WTC11 (cell line): ENCODE measurements around the gene NCS1.

ENCODE experiments used
- FOXK1 ChIP-seq: sonication (generic); formaldehyde crosslinking; IDR thresholded peaks from 2 replicates; pipeline ENCODE4 v1.8.0; 2022; ENCODE audit warnings: mild to moderate bottlenecking, moderate library complexity, missing genetic modification reagents
- JUN ChIP-seq: sonication (generic); formaldehyde crosslinking; IDR thresholded peaks from 2 replicates; pipeline ENCODE4 v1.8.0; 2023; ENCODE audit warnings: mild to moderate bottlenecking, missing genetic modification reagents
- MXD4 ChIP-seq: fragments of 250-450 bp; sonication (Bioruptor Pico); IDR thresholded peaks from 2 replicates; pipeline ENCODE4 v1.8.0; 2021; ENCODE audit warnings: mild to moderate bottlenecking, moderate library complexity, borderline replicate concordance
- SMAD3 ChIP-seq: sonication (generic); formaldehyde crosslinking; IDR thresholded peaks from 2 replicates; pipeline ENCODE4 v1.8.0; 2022; ENCODE audit warnings: missing genetic modification reagents, mild to moderate bottlenecking, borderline replicate concordance
- SP1 ChIP-seq: sonication (generic); formaldehyde crosslinking; conservative IDR thresholded peaks from 2 replicates; pipeline ENCODE4 v1.8.1; 2022; ENCODE audit warnings: missing genetic modification reagents
- ZNF423 ChIP-seq: fragments of 250-450 bp; sonication (Bioruptor Pico); IDR thresholded peaks from 2 replicates; pipeline ENCODE4 v2.1.2; 2022; ENCODE audit warnings: mild to moderate bottlenecking, moderate library complexity
- TF ChIP-seq, protein P1 (sequence below): sonication (generic); formaldehyde crosslinking; conservative IDR thresholded peaks from 2 replicates; pipeline ENCODE4 v1.8.1; 2023; ENCODE audit warnings: mild to moderate bottlenecking, low read depth, missing genetic modification reagents, moderate library complexity
- TF ChIP-seq, protein P2 (sequence below): fragments of 200-600 bp; IDR thresholded peaks from 2 replicates; pipeline ENCODE4 v1.8.0; 2022; ENCODE audit warnings: antibody characterized with exemption
- TF ChIP-seq, protein P3 (sequence below): sonication (generic); formaldehyde crosslinking; IDR thresholded peaks from 2 replicates; pipeline ENCODE4 v1.8.1; 2022; ENCODE audit warnings: mild to moderate bottlenecking, missing genetic modification reagents, moderate library complexity, borderline replicate concordance
- TF ChIP-seq, protein P4 (sequence below): fragments of 250-450 bp; sonication (Bioruptor Pico); IDR thresholded peaks from 2 replicates; pipeline ENCODE4 v1.8.0; 2021; ENCODE audit warnings: mild to moderate bottlenecking
- TF ChIP-seq, protein P5 (sequence below): sonication (generic); formaldehyde crosslinking; IDR thresholded peaks from 2 replicates; pipeline ENCODE4 v1.8.0; 2022; ENCODE audit warnings: mild to moderate bottlenecking, missing genetic modification reagents
- TF ChIP-seq, protein P6 (sequence below): sonication (generic); formaldehyde crosslinking; conservative IDR thresholded peaks from 2 replicates; pipeline ENCODE4 v1.8.1; 2022; ENCODE audit warnings: mild to moderate bottlenecking, missing genetic modification reagents
- TF ChIP-seq, protein P7 (sequence below): sonication (generic); formaldehyde crosslinking; IDR thresholded peaks from 2 replicates; pipeline ENCODE4 v1.8.1; 2022; ENCODE audit warnings: low read depth, missing genetic modification reagents, borderline replicate concordance
- TF ChIP-seq, protein P8 (sequence below): sonication (generic); formaldehyde crosslinking; IDR thresholded peaks from 2 replicates; pipeline ENCODE4 v1.8.0; 2023; ENCODE audit warnings: missing genetic modification reagents

DNA sequence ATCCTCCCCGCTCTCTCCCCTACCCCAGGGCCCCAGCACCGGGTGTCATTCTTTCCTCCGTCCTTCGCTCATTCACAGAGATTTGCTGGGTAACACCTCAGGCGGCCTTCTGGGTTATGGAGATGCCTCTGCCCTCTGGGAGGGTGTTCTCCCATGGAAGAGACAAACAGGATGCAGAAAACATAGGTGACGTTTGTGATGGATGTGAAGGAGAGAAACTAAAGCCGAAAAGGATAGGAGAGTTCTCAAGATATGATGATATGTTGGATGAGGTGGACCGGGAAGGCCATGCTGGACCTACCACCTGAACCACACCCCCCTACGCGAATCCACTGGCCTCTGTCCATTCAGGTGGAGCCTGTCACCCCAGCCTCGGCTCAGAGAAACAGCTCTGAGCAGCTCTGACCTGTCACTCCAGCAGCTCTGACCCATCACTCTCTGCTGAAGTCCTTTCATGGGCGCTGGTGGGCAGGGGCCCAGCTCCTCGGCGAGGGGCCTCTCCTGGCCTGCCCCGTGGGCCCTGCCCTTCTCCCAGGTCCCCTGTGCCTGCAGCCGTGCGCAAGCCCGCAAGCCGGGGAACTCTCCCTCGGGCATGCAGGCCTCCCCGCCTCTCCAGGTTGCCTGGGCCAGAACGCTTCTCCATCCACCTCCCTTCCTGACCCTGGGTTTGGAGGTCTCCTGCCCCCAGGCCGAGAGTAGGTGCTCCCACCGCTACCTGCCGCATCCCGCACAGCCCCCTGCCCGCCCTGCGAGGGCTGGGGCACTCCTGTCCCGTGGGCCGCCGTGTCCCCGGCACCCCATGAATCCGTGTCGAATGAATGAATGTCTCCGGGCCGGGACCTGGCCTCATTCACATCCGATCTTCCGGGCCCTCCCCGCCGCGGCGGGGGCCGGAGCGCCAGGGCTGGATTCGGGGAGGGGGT lies 717 bp upstream of the NCS1 start:
- TF ChIP-seq, protein P1, sequence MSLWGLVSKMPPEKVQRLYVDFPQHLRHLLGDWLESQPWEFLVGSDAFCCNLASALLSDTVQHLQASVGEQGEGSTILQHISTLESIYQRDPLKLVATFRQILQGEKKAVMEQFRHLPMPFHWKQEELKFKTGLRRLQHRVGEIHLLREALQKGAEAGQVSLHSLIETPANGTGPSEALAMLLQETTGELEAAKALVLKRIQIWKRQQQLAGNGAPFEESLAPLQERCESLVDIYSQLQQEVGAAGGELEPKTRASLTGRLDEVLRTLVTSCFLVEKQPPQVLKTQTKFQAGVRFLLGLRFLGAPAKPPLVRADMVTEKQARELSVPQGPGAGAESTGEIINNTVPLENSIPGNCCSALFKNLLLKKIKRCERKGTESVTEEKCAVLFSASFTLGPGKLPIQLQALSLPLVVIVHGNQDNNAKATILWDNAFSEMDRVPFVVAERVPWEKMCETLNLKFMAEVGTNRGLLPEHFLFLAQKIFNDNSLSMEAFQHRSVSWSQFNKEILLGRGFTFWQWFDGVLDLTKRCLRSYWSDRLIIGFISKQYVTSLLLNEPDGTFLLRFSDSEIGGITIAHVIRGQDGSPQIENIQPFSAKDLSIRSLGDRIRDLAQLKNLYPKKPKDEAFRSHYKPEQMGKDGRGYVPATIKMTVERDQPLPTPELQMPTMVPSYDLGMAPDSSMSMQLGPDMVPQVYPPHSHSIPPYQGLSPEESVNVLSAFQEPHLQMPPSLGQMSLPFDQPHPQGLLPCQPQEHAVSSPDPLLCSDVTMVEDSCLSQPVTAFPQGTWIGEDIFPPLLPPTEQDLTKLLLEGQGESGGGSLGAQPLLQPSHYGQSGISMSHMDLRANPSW (CRISPR knock-in tag): no peak
- TF ChIP-seq JUN (CRISPR knock-in tag): no peak
- TF ChIP-seq, protein P2, sequence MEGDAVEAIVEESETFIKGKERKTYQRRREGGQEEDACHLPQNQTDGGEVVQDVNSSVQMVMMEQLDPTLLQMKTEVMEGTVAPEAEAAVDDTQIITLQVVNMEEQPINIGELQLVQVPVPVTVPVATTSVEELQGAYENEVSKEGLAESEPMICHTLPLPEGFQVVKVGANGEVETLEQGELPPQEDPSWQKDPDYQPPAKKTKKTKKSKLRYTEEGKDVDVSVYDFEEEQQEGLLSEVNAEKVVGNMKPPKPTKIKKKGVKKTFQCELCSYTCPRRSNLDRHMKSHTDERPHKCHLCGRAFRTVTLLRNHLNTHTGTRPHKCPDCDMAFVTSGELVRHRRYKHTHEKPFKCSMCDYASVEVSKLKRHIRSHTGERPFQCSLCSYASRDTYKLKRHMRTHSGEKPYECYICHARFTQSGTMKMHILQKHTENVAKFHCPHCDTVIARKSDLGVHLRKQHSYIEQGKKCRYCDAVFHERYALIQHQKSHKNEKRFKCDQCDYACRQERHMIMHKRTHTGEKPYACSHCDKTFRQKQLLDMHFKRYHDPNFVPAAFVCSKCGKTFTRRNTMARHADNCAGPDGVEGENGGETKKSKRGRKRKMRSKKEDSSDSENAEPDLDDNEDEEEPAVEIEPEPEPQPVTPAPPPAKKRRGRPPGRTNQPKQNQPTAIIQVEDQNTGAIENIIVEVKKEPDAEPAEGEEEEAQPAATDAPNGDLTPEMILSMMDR: no peak
- TF ChIP-seq MXD4 (CRISPR knock-in tag): no peak
- no peak for TF ChIP-seq ZNF423
- TF ChIP-seq, protein P3, sequence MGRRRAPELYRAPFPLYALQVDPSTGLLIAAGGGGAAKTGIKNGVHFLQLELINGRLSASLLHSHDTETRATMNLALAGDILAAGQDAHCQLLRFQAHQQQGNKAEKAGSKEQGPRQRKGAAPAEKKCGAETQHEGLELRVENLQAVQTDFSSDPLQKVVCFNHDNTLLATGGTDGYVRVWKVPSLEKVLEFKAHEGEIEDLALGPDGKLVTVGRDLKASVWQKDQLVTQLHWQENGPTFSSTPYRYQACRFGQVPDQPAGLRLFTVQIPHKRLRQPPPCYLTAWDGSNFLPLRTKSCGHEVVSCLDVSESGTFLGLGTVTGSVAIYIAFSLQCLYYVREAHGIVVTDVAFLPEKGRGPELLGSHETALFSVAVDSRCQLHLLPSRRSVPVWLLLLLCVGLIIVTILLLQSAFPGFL (CRISPR knock-in tag): no peak
- TF ChIP-seq, protein P4, sequence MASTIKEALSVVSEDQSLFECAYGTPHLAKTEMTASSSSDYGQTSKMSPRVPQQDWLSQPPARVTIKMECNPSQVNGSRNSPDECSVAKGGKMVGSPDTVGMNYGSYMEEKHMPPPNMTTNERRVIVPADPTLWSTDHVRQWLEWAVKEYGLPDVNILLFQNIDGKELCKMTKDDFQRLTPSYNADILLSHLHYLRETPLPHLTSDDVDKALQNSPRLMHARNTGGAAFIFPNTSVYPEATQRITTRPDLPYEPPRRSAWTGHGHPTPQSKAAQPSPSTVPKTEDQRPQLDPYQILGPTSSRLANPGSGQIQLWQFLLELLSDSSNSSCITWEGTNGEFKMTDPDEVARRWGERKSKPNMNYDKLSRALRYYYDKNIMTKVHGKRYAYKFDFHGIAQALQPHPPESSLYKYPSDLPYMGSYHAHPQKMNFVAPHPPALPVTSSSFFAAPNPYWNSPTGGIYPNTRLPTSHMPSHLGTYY (CRISPR knock-in tag): no peak
- TF ChIP-seq, protein P5, sequence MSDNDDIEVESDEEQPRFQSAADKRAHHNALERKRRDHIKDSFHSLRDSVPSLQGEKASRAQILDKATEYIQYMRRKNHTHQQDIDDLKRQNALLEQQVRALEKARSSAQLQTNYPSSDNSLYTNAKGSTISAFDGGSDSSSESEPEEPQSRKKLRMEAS: no peak
- TF ChIP-seq, protein P6, sequence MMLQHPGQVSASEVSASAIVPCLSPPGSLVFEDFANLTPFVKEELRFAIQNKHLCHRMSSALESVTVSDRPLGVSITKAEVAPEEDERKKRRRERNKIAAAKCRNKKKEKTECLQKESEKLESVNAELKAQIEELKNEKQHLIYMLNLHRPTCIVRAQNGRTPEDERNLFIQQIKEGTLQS (CRISPR knock-in tag): no peak
- TF ChIP-seq, protein P7, sequence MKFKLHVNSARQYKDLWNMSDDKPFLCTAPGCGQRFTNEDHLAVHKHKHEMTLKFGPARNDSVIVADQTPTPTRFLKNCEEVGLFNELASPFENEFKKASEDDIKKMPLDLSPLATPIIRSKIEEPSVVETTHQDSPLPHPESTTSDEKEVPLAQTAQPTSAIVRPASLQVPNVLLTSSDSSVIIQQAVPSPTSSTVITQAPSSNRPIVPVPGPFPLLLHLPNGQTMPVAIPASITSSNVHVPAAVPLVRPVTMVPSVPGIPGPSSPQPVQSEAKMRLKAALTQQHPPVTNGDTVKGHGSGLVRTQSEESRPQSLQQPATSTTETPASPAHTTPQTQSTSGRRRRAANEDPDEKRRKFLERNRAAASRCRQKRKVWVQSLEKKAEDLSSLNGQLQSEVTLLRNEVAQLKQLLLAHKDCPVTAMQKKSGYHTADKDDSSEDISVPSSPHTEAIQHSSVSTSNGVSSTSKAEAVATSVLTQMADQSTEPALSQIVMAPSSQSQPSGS: no peak
- TF ChIP-seq, protein P8, sequence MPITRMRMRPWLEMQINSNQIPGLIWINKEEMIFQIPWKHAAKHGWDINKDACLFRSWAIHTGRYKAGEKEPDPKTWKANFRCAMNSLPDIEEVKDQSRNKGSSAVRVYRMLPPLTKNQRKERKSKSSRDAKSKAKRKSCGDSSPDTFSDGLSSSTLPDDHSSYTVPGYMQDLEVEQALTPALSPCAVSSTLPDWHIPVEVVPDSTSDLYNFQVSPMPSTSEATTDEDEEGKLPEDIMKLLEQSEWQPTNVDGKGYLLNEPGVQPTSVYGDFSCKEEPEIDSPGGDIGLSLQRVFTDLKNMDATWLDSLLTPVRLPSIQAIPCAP (CRISPR knock-in tag): no peak
- no peak for TF ChIP-seq SMAD3 (CRISPR knock-in tag)
- TF ChIP-seq FOXK1: no peak
- TF ChIP-seq SP1: no peak
